H1 (cell line): ENCODE results near the gene ANKS1A. TPM values are rescaled to one million over a fixed set of nuclear protein-coding genes. Genes with fewer than 3 reads are reported as not detected.

ENCODE experiments used
- ASH2L ChIP-seq: fragments of 200-600, 300-600 bp; sonication (generic); IDR thresholded peaks from one replicate; pipeline ENCODE4 v1.7.1; 2017; ENCODE audit warnings: low read length
- CTBP2 ChIP-seq: IDR thresholded peaks from 2 replicates; pipeline ENCODE4 v1.7.0; 2011; ENCODE audit warnings: borderline replicate concordance, mild to moderate bottlenecking, moderate library complexity, mixed read lengths, low read length; ENCODE audit not compliant: insufficient read depth, insufficient read length
- GTF2F1 ChIP-seq: IDR thresholded peaks from 2 replicates; pipeline ENCODE4 v1.6.1; 2012; ENCODE audit warnings: low read depth, low read length, improper control_type of control experiment, borderline replicate concordance
- NANOG ChIP-seq: IDR thresholded peaks from 2 replicates; pipeline ENCODE4 v1.6.1; 2011; ENCODE audit warnings: low read length, low read depth, mild to moderate bottlenecking, inconsistent platforms; ENCODE audit not compliant: insufficient read depth, poor library complexity, severe bottlenecking
- RAD21 ChIP-seq, 2 experiments: IDR thresholded peaks in 1 of 2; conservative IDR thresholded peaks in 1 of 2; 2 replicates each; pipeline ENCODE4 v1.6.1; 2011; ENCODE audit warnings: low read depth in 2 of 2, low read length in 2 of 2, improper control_type of control experiment in 1 of 2, inconsistent platforms in 1 of 2, mild to moderate bottlenecking in 1 of 2, moderate library complexity in 1 of 2
- SIRT6 ChIP-seq: IDR thresholded peaks from one replicate; pipeline ENCODE4 v1.7.1; 2012; ENCODE audit warnings: low read length, inconsistent platforms
- polyA plus RNA-seq, 7 experiments: library from polyadenylated mRNA; depleted of rRNA in 3 of 7; stranded (reverse) in 5 of 7; unstranded in 2 of 7; fragments of >200 nt in 5 of 7; fragments of 200-250 nt in 2 of 7; gene quantifications; 1 replicate in 5 of 7; 2 replicates in 1 of 7; 4 replicates in 1 of 7; pipeline versions ENCODE4 v1.2.1 to v1.2.3, GENCODE V29; 2011 to 2013; ENCODE audit warnings: missing spikeins in 2 of 7, mixed read lengths in 2 of 7
- total RNA-seq: library from RNA; stranded (reverse); fragmentation: NEBNext Ultra II Directional; extraction: Animal tissue kit (Norgen Biotek cat#: 25700); gene quantifications from 2 replicates; pipeline ENCODE4 v1.2.1, GENCODE V29; 2021

ANKS1A gene
- total and polyA plus RNA-seq, 2 of the 8 experiments (the other 6 are each of a cell fraction or from before 2014, with no cell fraction given), result 9.8 to 30.9 TPM

- no peak for TF ChIP-seq SIRT6
- TF ChIP-seq GTF2F1, result no peak
- no peak for TF ChIP-seq RAD21 (IDR thresholded peaks at IDR 0.05 in 1 of 2, conservative IDR thresholded peaks at IDR 0.05 in 1 of 2; ENCODE audit: low read depth in 2 of 2, low read length in 2 of 2)
- no peak for TF ChIP-seq CTBP2
- no peak for TF ChIP-seq ASH2L
- TF ChIP-seq NANOG, result no peak
- TF ChIP-seq, all 59 proteins: peak for 0
Observed at GRCh38 chr6:34914358-34914757, 25.3 kb downstream of the ANKS1A start (continued).
